Neural cell (in vitro differentiated cells): Measurements from ENCODE around the gene CLEC3B. TPM values are rescaled to one million over a fixed set of nuclear protein-coding genes. Genes with fewer than 3 reads are reported as not detected.

Experiments
- H2AFZ ChIP-seq: fragments of 200-600, 300-800 bp; sonication (generic), shearing (Covaris generic); 2 replicates; pipeline ENCODE4 v1.6.0; 2014; ENCODE audit warnings: low read depth, mild to moderate bottlenecking, antibody characterized with exemption, low read length, moderate library complexity
- H3F3A ChIP-seq: fragments of 200-600 bp; shearing (Covaris generic); 2 replicates; pipeline ENCODE4 v1.6.1; 2016; ENCODE audit warnings: mild to moderate bottlenecking, moderate library complexity, mixed read lengths, antibody characterized with exemption, low read length; ENCODE audit not compliant: insufficient read depth, poor library complexity, severe bottlenecking
- H3K27ac ChIP-seq: fragments of 200-600, 300-800 bp; sonication (generic), shearing (Covaris generic); 2 replicates; pipeline ENCODE4 v1.5.1; 2014; ENCODE audit warnings: mild to moderate bottlenecking, low read length, moderate library complexity
- H3K27me3 ChIP-seq: fragments of 300-800, 200-600 bp; sonication (generic), shearing (Covaris generic); 2 replicates; pipeline ENCODE4 v1.6.0; 2014; ENCODE audit warnings: mild to moderate bottlenecking, low read depth, low read length, moderate library complexity; ENCODE audit not compliant: insufficient read depth
- H3K36me3 ChIP-seq: fragments of 300-800, 200-600 bp; sonication (generic), shearing (Covaris generic); 2 replicates; pipeline ENCODE4 v1.5.1; 2014; ENCODE audit warnings: mild to moderate bottlenecking, antibody characterized with exemption, low read length, moderate library complexity; ENCODE audit not compliant: insufficient read depth
- H3K4me2 ChIP-seq: fragments of 300-800, 200-600 bp; sonication (generic), shearing (Covaris generic); 2 replicates; pipeline ENCODE4 v1.6.0; 2014; ENCODE audit warnings: mild to moderate bottlenecking, low read length
- H3K4me3 ChIP-seq: fragments of 300-800, 200-600 bp; sonication (generic), shearing (Covaris generic); 2 replicates; pipeline ENCODE4 v1.5.1; 2014; ENCODE audit warnings: mild to moderate bottlenecking, low read length, moderate library complexity
- H3K79me2 ChIP-seq: fragments of 200-600 bp; shearing (Covaris generic); replicated peaks from 2 replicates; pipeline ENCODE4 v1.6.0; 2014; ENCODE audit warnings: mild to moderate bottlenecking, low read length, moderate library complexity; ENCODE audit not compliant: insufficient read depth
- H3K9ac ChIP-seq: fragments of 300-800, 200-600 bp; sonication (generic), shearing (Covaris generic); 2 replicates; pipeline ENCODE4 v1.6.1; 2016; ENCODE audit warnings: mild to moderate bottlenecking, low read length, mixed read lengths
- H3K9me2 ChIP-seq: fragments of 200-600 bp; shearing (Covaris generic); 2 replicates; pipeline ENCODE4 v1.6.1; 2016; ENCODE audit warnings: mild to moderate bottlenecking, low read length, mixed read lengths; ENCODE audit not compliant: insufficient read depth
- H3K9me3 ChIP-seq: fragments of 200-600, 300-800 bp; sonication (generic), shearing (Covaris generic); 2 replicates; pipeline ENCODE4 v1.6.1; 2016; ENCODE audit warnings: mild to moderate bottlenecking, mixed run types, low read length, moderate library complexity, mixed read lengths
- H4K20me1 ChIP-seq: fragments of 200-600 bp; shearing (Covaris generic); 2 replicates; pipeline ENCODE4 v1.6.1; 2016; ENCODE audit warnings: mild to moderate bottlenecking, mixed run types; ENCODE audit not compliant: insufficient read depth
- CTCF ChIP-seq: fragments of 450-650 bp; IDR thresholded peaks from 2 replicates; pipeline ENCODE4 v1.5.1; 2014; ENCODE audit warnings: antibody characterized with exemption, mild to moderate bottlenecking, moderate library complexity; ENCODE audit not compliant: poor library complexity, severe bottlenecking
- EP300 ChIP-seq: fragments of 450-650 bp; conservative IDR thresholded peaks from 2 replicates; pipeline ENCODE4 v1.6.1; 2014; ENCODE audit warnings: antibody characterized with exemption, mild to moderate bottlenecking, moderate library complexity; ENCODE audit not compliant: poor library complexity, severe bottlenecking
- EZH2 ChIP-seq: fragments of 200-600, 300-800 bp; shearing (Covaris generic), sonication (generic); IDR thresholded peaks from 2 replicates; pipeline ENCODE4 v1.6.1; 2014; ENCODE audit warnings: antibody characterized with exemption, low read length, borderline replicate concordance, mild to moderate bottlenecking; ENCODE audit not compliant: insufficient read depth, poor library complexity, severe bottlenecking
- MXI1 ChIP-seq: fragments of 450-650 bp; conservative IDR thresholded peaks from 2 replicates; pipeline ENCODE4 v1.6.1; 2014; ENCODE audit warnings: antibody characterized with exemption, mild to moderate bottlenecking; ENCODE audit not compliant: poor library complexity, severe bottlenecking
- POLR2AphosphoS5 ChIP-seq: IDR thresholded peaks from 2 replicates; pipeline ENCODE4 v1.6.1; 2012
- RAD21 ChIP-seq: fragments of 450-650 bp; conservative IDR thresholded peaks from 2 replicates; pipeline ENCODE4 v1.6.1; 2014; ENCODE audit warnings: antibody characterized with exemption, mild to moderate bottlenecking, moderate library complexity
- SMC3 ChIP-seq: fragments of 450-650 bp; conservative IDR thresholded peaks from 2 replicates; pipeline ENCODE4 v1.6.1; 2014; ENCODE audit warnings: antibody characterized with exemption, mild to moderate bottlenecking, moderate library complexity; ENCODE audit not compliant: poor library complexity
- TAF1 ChIP-seq: IDR thresholded peaks from 2 replicates; pipeline ENCODE4 v1.6.1; 2012; ENCODE audit warnings: low read depth
- polyA plus RNA-seq: library from polyadenylated mRNA; depleted of rRNA; stranded (reverse); fragments of >200 nt; gene quantifications from 2 replicates; pipeline ENCODE4 v1.2.3, GENCODE V29; 2014
- TF ChIP-seq, protein P1 (sequence below): IDR thresholded peaks from 2 replicates; pipeline ENCODE4 v1.6.1; 2012; ENCODE audit warnings: borderline replicate concordance

CLEC3B gene
- polyA plus RNA-seq, 1 donor from 2014 or later: 2.6 TPM

- Histone ChIP-seq H3K27me3 (no peaks in the 10 kb centered on the region), H3K4me2 (no peak overlapping the region), H3K9me2 (no peaks in the 10 kb centered on the region), H3K9me3 (peaks cover 9% of the 10 kb centered on the region), H3K4me3 (no peak overlapping the region), H4K20me1 (no peaks in the 10 kb centered on the region), H3K79me2 (no peaks in the 10 kb centered on the region), H3K9ac (no peak overlapping the region), H3F3A (no peaks in the 10 kb centered on the region), H3K27ac (no peak overlapping the region), H3K36me3 (peaks cover 9% of the 10 kb centered on the region), H2AFZ (no peak overlapping the region)
- TF ChIP-seq RAD21 (no peak), POLR2AphosphoS5 (no peak)
Measured at GRCh38 chr3:45002720-45003119, 23.4 kb upstream of the CLEC3B start.

- no peaks in the 10 kb centered on the region for H4K20me1 ChIP-seq
Measured at GRCh38 chr3:45003406-45003805, 22.7 kb upstream of the CLEC3B start.

More at GRCh38 chr3:45003406-45003805, 22.7 kb upstream of the CLEC3B start:
- Histone ChIP-seq H2AFZ (no peak overlapping the region), H3K79me2 (no peaks in the 10 kb centered on the region), H3F3A (no peaks in the 10 kb centered on the region), H3K9me2 (no peaks in the 10 kb centered on the region), H3K36me3 (peaks cover 9% of the 10 kb centered on the region), H3K9me3 (peaks cover 9% of the 10 kb centered on the region), H3K27me3 (no peaks in the 10 kb centered on the region), H3K27ac (no peak overlapping the region), H3K4me3 (no peak overlapping the region), H3K4me2 (no peak overlapping the region), H3K9ac (no peak overlapping the region)
- TF ChIP-seq EP300 (no peak), RAD21 (no peak), EZH2 (no peak), POLR2AphosphoS5 (no peak), CTCF (no peak), SMC3 (no peak), TAF1 (no peak), MXI1 (no peak)
- TF ChIP-seq, protein P1, sequence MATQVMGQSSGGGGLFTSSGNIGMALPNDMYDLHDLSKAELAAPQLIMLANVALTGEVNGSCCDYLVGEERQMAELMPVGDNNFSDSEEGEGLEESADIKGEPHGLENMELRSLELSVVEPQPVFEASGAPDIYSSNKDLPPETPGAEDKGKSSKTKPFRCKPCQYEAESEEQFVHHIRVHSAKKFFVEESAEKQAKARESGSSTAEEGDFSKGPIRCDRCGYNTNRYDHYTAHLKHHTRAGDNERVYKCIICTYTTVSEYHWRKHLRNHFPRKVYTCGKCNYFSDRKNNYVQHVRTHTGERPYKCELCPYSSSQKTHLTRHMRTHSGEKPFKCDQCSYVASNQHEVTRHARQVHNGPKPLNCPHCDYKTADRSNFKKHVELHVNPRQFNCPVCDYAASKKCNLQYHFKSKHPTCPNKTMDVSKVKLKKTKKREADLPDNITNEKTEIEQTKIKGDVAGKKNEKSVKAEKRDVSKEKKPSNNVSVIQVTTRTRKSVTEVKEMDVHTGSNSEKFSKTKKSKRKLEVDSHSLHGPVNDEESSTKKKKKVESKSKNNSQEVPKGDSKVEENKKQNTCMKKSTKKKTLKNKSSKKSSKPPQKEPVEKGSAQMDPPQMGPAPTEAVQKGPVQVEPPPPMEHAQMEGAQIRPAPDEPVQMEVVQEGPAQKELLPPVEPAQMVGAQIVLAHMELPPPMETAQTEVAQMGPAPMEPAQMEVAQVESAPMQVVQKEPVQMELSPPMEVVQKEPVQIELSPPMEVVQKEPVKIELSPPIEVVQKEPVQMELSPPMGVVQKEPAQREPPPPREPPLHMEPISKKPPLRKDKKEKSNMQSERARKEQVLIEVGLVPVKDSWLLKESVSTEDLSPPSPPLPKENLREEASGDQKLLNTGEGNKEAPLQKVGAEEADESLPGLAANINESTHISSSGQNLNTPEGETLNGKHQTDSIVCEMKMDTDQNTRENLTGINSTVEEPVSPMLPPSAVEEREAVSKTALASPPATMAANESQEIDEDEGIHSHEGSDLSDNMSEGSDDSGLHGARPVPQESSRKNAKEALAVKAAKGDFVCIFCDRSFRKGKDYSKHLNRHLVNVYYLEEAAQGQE: no peak
